ENCODE data around the gene APBA2.
"Not testable (repeated sequence)": the region's sequence is repeated elsewhere in the genome, so short reads cannot be mapped to it uniquely, and the experiment has no call there.

APBA2 gene

DNA sequence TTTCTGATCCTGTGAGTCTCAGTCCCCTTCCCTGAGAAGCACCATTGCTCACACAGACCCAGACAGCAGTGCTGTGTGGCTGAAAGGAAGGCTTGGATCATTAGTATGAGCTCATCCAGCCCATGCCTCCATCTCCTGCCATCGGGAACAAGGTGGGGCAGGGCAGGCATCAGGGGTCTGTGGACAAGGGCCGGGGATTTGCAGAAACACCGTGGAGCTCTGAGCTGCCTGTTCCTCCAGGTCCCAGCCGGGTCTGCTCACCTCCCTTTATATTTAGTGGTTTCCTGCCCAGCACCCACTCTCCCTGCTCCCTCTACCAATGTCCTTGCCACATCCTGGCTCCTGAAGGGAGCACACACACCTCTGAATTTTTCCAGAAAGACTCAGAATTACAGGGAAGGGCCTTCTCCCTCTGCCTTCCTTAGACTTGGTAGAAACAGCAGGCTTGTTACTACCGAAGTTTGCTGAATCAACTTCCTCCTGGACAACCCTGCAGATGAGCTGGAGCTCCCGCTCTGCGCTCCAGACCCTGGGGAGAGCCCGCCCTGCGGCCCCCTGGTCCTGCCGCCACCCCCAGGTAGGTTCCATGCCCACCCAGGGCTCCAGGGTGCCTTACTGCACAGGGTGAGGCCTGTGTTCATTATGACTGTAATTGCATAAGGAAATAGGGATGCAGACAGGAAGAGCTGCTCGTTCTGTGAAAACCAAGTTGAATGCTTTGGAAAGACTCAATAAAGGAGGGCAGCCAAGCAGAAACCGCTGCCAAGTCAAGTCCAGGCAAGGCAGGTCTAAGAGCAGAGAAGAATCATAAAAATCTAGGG is 255.7 kb downstream of the APBA2 start:
- no peak for ATAC-seq

DNA sequence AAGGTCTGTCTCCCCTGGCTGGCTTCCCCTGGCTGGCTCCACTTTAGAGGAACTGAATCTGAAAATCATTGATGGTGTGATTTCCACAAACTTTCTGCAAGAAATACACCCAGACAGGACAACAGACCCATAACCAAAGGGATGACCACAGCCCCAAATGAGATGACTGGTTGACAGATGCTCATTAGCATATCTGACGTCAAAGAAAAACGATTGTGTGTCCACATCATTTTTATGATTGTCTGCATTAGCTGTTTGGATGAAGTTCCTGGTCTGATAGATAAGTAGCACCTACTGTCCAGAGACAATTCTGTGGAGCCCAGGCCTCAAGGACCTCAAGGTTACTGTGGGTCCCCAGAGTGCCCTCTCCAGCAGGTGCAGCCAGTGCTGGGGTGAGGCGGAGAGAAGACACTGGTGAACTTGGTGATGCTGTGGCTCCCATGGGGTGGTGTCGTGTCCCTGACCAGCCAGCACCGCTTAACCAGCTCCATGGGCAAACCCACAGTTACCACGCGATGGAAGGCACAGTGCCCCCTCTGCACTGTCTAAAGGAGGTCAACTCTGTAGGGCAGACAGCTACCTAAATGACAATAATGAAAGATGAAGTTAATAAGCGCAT is 256.5 kb downstream of the APBA2 start:
- no peak for ATAC-seq

DNA sequence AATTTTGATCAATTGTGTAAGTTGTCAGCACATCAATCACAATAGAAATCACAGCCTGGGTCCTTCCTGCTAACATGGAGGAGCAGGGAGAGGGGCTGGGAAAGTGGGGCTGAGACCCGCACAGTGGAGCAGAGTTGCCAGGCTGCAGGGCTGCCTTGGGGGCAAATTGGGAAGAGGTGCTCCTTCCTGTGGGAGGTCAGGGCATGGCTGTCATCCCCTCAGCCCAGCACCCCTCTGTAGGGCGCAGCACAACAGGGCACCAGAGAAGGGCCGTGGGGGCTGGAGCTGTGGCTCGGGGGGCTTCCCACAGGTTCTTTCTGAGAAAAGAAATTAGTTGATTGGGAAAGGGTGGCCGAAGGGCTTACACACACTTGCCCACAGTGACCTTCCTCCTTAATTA is 257.5 kb downstream of the APBA2 start:
- no peak for ATAC-seq

DNA sequence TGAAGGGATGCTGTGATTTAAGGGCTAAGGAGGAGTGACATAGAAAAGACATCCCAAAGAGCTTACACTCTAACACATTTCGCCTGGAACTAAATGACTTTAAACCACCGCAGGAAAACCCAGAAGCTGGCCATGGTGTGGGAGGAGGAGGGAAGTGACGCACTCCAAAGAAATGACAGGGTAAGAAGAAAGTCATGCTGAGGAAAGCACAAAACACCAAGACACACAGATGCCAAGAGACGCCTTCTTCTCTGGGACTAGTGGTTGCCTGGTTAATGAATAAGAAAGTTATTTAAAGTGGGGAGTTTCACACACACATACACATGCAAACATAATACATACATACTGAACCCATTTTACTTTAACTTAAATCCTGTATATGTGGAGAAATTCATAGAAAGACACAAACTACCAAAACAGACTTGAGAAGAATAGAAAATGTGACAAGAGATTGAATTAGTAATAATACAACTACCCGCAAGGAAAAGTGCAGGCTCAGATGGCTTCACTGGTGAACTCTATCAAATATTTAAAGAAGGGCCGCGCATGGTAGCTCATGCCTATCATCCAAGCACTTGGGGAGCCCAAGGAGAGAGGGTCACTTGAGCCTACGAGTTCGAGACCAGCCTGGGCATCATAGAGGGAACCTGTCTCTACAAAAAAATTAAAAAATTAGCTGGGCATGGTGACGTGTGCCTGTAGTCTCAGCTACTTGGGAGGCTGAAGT is 258.3 kb downstream of the APBA2 start:
- ATAC-seq = no peak

DNA sequence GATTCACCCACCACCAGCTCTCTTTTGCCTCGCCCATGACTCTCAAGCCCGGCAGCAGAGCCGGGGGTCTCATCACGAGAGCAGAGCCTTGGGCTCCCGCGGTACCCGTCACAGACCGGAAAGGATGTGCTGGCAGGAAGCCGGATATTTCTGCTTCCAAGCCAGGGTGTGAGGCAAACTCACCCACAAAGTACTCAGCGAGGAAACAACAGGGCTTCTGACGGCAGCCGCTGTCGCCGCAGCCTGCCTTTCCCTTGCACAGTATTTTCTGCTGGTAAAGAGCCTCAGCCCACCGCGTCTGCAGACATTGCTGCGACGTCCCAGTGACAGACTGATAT is 263.9 kb downstream of the APBA2 start:
- ATAC-seq = no peak

DNA sequence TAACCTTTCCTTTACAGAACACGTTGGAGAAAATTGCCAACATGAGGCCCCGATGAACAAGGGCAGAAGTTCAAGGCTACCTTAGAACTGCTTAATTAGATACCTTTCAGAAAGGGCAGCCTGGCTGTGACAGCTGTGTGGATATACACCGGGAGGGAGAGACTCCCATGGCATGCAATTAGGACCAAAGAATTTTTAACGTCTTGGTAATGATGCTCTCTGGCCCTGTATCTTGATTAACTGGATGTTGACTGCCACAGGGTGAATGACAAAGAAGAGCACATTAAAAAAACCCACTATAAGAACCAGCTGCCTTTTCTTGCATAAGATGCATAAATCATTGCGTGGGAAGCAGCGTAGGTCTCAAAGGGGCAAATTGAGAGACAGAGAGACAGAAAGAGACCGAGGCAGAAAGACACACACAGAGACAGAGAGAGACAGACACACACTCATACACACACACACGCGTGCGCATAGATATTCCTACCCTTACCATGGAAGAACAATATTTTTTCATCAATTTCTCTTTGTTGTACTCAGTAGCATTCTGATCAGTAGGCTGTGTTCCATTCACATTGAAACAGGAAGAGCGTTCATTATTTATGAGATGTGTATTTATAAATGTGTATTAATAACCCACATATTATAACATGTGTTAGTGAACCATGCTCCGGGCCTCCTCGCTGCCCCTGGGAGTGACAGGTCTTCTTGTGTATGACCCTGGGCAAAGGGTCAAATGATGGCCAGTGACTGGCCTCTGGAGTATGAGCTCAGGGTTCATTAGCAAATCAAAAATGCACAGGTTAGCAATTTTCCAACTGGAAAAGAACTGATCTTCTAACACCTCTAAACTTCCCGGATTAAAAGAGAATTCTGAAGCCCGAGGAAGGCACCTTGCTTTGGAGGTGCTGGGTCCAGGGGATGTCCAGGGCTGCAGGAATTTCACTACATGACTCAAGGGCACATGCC is 265.0 kb downstream of the APBA2 start:
- no peak for ATAC-seq

DNA sequence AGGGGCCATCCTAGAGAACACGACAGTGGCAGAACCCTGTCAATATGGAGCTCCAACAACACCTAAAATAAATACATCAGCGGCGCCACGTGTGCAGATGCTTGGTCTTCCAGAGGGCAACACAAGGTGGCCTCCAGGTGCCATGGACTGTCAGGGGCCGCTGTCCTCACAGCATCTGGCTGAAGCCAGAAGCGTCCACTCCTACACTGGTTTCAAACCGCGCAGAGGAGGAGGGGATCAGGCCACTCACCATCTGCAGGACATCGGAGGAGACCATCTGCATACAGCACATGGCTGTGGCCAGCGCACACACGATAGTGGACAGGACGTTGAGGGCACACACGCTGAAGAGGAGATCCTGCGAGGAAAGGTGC is 265.7 kb downstream of the APBA2 start:
- ATAC-seq = peak in 1 of 2 donors; percentile 17

DNA sequence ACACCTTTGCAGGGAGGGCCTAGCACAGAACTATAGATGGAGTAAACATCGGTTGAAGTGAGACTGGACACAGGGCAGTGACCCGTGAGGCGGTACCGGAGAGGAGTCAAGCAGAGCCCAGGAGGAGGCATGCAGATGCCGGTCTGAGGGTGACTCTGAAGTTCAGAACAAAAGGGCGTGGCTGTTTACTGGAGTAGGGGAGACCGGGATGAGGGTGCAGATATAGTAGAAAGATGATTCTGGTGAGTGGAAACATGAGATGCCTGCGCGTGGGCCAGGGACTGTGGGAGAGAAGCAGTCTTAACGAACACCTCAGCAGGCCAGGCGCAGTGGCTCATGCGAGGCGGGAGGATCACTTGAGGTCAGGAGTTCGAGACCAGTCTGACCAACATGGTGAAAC is 270.7 kb downstream of the APBA2 start:
- ATAC-seq = no peak

DNA sequence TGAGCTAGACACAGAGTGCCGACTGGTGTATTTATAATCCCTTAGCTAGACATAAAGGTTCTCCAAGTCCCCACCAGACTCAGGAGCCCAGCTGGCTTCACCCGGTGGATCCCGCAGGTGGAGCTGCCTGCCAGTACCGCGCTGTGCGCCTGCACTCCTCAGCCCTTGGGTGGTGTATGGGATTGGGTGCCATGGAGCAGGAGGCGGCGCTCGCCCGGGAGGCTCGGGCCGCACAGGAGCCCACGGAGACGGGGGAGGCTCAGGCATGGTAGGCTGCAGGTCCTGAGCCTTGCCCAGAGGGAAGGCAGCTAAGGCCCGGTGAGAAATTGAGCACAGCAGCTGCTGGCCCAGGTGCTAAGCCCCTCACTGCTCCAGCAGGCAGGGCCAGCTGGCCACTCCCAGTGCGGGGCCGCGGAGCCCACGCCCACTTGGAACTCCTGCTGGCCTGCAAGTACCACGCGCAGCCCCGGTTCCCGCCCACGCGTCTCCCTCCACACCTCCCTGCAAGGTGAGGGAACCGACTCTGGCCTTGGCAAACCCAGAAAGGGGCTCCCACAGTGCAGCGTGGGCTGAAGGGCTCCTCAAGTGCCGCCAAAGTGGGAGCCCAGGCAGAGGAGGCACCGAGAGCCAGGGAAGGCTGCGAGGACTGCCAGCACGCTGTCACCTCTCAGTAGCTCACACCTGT is 274.1 kb downstream of the APBA2 start:
- ATAC-seq = no peak

DNA sequence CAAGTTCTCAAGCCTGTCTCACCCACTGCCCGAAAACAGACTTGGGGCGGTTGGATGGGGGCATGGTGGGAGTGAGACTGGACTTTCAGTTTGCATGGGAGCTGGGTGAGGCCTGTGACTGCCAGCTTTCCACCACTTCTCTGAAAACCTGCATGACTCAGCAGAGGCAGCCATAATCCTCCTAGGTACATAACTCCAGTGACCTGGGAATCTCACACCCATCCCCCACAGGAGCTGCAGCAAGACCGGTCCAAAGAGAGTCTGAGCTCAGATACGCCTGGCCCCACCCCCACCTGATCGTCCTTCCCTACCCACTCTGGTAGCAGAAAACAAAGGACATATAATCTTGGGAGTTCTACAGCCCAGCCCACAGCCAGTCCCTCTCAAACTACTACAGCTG is 276.6 kb downstream of the APBA2 start:
- no peak for ATAC-seq

DNA sequence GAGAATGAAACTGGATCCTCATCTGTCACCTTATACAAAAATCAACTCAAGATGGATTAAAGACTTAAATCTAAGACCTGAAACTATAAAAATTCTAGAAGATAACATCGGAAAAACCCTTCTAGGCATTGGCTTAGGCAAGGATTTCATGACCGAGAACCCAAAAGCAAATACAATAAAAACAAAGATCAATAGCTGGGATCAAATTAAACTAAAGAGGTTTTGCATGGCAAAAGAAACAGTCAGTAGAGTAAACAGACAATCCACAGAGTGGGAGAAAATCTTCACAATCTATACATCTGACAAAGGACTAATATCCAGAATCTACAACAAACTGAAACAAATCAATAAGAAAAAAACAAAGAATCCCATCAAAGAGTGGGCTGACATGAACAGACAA is 281.3 kb downstream of the APBA2 start:
- not testable (repeated sequence) for ATAC-seq
